CD4-positive, alpha-beta T cell treated with Interleukin-2 at 100 ng/mL for 4 hours (primary cell): ENCODE measurements around the gene TMEM198.

Experiments used
- DNase-seq: peaks from one replicate; pipeline ENCODE4 v3.0.0-alpha.2; 2020; ENCODE audit warnings: low spot score

TMEM198 gene

DNA sequence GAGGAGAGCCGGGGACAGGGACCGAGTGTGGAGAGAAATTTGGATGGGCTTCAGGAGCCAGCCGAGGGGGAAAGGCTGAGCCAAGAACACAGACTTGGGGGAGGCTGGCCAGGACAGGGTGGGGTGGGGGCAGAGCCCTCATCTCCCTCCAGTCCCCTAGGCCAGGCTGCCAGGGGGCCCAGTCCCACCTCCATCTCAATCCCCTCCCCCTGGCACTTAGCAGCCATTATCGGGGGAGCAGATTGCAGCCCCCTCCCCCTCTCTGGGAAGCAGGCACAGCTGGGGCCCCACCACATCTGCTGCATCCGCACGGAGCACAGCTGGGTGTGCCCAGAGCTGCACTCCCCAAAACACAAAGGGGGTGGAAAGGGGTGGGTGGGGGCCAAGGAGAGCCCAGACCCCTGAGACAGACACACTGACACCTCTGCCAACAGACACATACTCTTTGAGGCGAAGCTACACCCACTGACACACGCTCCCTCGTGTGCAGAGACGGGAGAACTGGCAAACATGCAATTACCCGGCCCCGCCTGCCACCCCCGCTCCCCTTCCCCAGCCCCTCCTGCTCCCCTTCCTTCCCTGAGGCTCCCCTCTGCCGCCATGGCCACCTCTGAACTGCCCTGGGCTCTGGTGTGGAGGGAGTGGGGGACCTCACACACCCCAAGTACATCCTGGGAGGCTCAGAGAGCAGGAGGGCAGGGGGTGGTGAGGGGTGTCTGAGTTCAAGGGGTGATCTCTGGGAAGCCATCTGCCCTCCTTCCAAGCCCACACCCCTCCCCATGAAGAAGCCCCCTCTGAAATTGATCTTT, 34.7 kb upstream of the TMEM198 start:
- DNase-seq: no peak

DNA sequence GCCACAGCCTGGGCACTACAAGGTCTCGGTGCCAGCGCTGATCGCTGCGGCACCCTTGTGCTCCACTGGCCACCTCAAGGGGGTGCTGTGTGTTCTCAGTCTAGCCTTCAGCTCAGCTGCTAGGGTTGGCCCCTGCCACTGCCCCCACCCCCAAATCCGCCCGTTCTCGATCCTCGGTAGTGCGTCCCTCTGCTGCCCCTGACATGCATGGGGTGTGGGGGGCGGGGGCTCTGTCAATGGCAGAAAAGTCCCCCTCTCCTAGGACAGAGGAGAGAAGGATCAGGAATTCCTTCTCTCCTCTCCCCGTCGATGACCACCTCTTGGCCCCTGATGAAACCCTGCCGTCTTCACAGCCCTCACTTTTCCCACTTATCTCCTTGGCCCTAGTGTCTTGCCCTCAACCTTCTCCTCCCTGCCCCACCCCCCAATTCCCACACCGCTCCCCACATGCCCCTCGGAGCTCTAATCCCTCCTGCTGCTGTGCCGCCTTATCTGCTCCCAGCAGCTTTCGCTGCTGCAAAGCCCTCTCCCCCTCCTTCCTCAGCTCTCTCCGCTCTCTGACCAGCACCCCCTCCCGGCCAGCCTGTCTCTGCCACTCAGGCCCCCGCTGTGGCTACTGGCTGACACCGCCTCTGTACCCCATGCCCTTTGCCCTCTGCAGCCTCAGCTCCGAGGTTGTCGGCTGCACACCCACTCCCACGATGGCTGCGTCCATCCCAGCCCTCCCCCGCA, 33.9 kb upstream of the TMEM198 start:
- peak; percentile 34 for DNase-seq

GRCh38 chr2:219510512-219511135, 33.2 kb upstream of the TMEM198 start:
- no peak for DNase-seq

DNA sequence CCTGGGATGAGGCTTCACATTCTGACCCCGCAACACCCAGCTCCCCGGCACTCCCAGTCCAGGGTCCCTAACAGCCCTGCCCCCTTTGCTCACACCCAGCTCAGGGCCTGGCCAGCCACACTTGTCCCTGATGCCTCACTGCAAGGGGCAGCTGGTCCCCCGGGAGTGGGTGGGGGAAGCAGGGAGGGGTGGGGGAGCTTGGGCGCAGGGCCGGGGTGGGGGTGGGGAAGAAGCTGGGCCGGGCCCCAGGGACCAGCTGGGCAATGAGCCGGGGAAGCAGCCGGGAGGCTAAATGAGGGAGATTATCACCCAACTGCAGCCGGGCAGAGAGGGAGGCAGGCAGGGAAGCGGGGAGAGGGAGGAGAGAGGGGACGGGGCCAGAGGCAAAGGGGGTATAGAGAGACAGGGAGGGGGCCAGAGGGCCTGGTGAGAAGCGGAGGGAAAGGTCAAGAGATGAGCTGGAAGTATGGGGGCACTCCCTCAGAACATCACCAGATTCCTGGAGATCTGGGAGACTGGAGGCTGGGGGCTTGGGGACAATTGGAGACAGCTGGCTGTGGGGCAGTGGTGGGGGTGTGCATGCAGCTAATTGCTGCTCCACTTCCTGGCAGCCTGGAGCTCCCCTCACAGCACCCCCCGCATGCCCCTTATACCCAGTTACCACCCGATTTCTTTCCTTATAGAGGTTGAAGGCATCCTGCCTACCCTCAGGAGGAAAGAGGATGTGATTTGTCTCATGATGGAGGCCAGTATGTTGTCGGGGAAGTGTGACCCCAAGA, 32.1 kb upstream of the TMEM198 start:
- DNase-seq: no peak

- no peak for DNase-seq
These were observed 31.2 kb upstream of the TMEM198 start for GRCh38 chr2:219512524-219513216.

DNA sequence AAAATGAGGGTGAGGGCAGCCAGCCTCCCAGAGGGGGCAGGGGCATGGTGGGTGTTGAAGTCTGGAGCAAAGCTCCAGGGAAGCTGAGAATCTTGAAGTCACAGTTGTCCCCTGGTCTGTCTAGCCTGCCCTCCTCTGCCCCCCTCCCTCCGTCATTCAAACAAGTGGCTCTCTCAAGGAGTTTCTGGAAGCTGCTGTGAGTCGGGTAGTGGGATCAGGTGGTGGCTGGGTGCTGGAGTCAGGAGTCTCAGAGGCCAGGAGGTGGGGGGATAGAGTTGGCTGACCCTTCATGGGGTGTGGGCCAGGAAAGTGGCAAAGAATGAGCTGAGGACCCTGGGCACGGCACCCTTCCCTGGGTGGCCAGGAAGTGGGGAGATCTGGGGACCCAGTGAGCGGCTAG, 30.0 kb upstream of the TMEM198 start:
- DNase-seq: no peak

- no peak for DNase-seq
These were observed 29.5 kb upstream of the TMEM198 start, which contains the start of gene ASIC4 for GRCh38 chr2:219514196-219514761. TSS of gene ASIC4 (plus strand) at chr2:219514482. CDS start at chr2:219514725, 243 bp downstream.

DNA sequence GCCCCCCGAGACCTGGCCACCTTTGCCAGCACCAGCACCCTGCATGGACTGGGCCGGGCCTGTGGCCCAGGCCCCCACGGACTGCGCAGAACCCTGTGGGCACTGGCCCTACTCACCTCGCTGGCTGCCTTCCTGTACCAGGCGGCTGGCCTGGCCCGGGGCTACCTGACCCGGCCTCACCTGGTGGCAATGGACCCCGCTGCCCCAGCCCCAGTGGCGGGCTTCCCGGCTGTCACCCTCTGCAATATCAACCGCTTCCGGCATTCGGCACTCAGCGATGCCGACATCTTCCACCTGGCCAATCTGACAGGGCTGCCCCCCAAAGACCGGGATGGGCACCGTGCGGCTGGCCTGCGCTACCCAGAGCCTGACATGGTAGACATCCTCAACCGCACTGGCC, 29.0 kb upstream of the TMEM198 start:
- no peak for DNase-seq

GRCh38 chr2:219515874-219516629, 27.8 kb upstream of the TMEM198 start:
- no peak for DNase-seq

GRCh38 chr2:219516888-219517287, 26.9 kb upstream of the TMEM198 start:
- no peak for DNase-seq

DNA sequence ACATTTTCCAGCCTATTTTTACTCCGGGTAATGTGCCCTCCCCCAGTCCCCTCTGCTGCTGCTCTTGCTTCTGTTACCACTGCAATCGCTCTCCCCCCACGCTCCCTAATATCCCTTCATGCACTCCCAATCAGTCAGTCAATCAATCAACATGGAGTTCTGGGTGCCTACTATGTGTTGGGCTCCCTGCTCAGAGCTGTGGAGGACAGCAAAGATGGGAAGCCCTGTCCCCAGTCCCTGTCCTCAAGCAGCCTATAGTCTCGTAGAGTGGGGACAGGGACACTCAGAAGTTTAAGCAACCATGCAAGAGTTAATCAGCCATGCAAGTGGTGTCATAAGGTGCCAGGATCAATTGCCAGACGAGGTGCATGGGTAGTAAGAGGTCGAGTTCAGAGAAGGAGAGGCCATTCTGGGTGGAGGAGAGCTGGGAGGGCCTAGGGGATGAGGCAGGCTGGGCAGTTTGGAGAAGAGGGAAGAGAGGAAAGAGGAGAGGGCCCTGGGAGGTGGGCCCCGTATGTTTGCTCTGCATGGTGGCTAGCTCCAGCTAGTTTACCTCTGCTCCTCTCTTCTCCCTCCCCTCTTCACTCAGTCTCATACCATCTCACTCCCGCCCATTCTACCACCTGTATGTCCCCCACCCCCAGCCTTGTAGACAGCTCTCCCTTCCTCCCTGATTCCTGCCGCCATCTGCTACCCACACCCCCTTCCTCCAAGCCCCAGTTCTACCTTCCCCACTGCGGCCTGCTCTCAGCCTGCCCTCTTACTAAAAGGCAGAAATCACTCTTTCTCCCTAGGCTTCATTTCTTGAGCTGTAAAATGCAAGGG, 25.7 kb upstream of the TMEM198 start:
- no peak for DNase-seq

DNA sequence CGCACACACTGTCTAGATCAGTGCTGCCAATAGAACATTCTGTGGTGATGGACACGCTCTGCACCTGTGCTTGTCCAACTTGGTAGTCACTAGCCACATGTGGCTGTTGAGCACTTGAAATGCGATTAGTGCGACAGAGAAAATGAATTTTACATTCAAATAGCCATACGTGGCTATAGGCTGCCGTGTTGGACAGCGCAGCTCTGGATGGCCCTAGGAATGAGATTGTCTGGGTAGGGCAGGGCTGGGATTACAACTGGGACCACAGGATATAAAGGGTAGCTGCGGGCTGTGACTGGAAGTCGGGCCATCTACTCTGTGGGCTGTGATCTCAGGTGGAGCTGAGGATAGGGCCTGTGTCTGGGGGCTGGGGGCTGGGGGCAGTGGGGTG, 24.3 kb upstream of the TMEM198 start:
- DNase-seq: no peak

GRCh38 chr2:219520079-219520478, 23.7 kb upstream of the TMEM198 start:
- DNase-seq: no peak

- DNase-seq: no peak
These were observed 22.6 kb upstream of the TMEM198 start for GRCh38 chr2:219521066-219521880.

DNA sequence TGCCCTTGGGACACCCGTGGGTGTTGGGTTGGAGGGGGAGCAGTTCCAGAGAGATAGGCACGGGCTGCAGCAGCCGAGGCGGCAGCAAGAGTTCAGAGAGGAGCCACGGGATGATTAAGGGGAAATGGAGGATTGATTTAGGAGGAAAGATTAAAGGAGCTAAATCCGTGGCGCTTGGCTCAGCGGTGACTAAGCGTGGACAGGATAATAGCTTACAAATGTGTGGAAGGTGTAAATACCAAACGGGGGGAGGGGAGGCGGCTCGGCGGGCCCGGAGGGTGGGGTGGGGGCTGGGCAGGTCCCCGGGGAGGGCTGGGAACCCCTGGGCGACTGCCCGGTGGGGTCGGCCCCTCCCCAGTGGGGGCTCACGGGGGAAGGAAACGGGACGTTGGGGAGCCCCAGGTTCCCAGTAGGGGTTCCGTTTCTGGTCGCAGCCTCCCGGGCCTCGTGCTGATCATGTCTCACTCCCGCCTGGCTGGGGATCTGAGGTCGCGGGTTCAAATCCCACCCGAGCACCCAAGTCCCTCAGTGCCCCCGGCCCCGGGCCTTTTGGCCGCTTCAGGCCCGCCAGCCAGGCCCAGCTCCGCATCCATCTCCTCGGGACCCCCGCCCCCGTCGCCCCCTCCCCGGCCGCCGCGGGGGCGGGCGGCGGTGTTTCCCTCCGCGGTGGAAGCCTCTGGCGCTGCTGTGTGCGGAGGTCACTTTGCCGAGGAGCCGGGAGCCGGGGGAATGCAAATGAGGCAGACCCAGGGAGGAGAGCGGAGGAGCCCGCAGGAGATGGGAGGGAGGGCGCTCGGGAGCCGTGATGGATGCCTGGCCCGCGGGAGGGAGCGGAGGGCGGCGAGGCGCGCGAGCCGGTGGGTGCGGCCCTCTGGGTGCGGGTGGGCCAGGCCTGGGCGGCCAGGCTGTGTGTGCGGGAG, 21.5 kb upstream of the TMEM198 start:
- no peak for DNase-seq

- DNase-seq: no peak
These were observed 20.7 kb upstream of the TMEM198 start for GRCh38 chr2:219523031-219523671.

DNA sequence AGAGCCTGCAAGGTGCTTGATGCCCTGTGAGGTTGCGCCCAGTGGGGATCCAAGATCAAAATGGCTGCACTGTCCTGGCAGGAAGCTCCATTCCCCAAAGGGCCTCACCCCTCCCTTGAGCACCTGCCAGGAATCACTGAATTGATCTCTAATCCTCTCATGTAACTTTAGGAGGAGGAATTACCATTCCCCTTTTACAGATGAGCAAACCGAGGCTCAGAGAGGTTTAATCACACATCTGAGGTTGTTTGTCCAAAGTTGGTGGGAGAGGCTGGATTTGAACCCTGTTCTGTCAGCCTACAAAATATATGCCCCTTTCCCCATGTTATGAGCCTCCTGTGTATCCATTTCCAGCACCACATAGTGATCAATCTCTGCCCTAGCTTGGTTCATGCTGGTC, 19.0 kb upstream of the TMEM198 start:
- DNase-seq: no peak
